Smooth muscle cell (in vitro differentiated cells): ENCODE data around the gene PPP1R27. TPM values are rescaled to one million over a fixed set of nuclear protein-coding genes. Genes with fewer than 3 reads are reported as not detected.

ENCODE experiments used
- DNase-seq: peaks from one replicate; lab custom pipeline; 2025; ENCODE audit not compliant: unreplicated experiment; lab: John Stamatoyannopoulos, UW
- H2AFZ ChIP-seq: fragments of 200-600 bp; sonication (generic); 2 replicates; pipeline ENCODE4 v1.6.0; 2016; ENCODE audit warnings: antibody characterized with exemption, low read depth, mild to moderate bottlenecking
- H3F3A ChIP-seq: fragments of 200-600 bp; sonication (generic); 2 replicates; pipeline ENCODE4 v1.6.0; 2017; ENCODE audit warnings: antibody characterized with exemption, low read depth
- H3K27ac ChIP-seq: fragments of 200-600 bp; sonication (generic); 2 replicates; pipeline ENCODE4 v1.5.1; 2016; ENCODE audit warnings: low read depth, mild to moderate bottlenecking
- H3K27me3 ChIP-seq: fragments of 200-600 bp; sonication (generic); 2 replicates; pipeline ENCODE4 v1.6.1; 2016; ENCODE audit warnings: low read depth, mild to moderate bottlenecking
- H3K36me3 ChIP-seq: fragments of 200-600 bp; sonication (generic); 2 replicates; pipeline ENCODE4 v1.5.1; 2016; ENCODE audit warnings: low read depth
- H3K4me1 ChIP-seq: fragments of 200-600 bp; sonication (generic); 2 replicates; pipeline ENCODE4 v1.5.1; 2016; ENCODE audit warnings: low read depth
- H3K4me2 ChIP-seq: fragments of 200-600 bp; sonication (generic); 2 replicates; pipeline ENCODE4 v1.6.0; 2016; ENCODE audit warnings: mild to moderate bottlenecking
- H3K4me3 ChIP-seq: fragments of 200-600 bp; sonication (generic); 2 replicates; pipeline ENCODE4 v1.5.1; 2016; ENCODE audit warnings: mild to moderate bottlenecking
- H3K79me2 ChIP-seq: fragments of 200-600 bp; sonication (generic); 2 replicates; pipeline ENCODE4 v1.6.0; 2016; ENCODE audit warnings: low read depth, mild to moderate bottlenecking
- H3K9ac ChIP-seq: fragments of 200-600 bp; sonication (generic); 2 replicates; pipeline ENCODE4 v1.6.0; 2016; ENCODE audit warnings: low read depth
- H3K9me3 ChIP-seq: fragments of 200-600 bp; sonication (generic); replicated peaks from 2 replicates; pipeline ENCODE4 v1.5.1; 2016; ENCODE audit warnings: low read depth
- H4K20me1 ChIP-seq: fragments of 200-600 bp; sonication (generic); 2 replicates; pipeline ENCODE4 v1.6.0; 2016; ENCODE audit warnings: low read depth
- WGBS: methylation state at CpG from one replicate; pipeline ENCODE4 v1.1.7; 2016; ENCODE audit warnings: low lambda C conversion rate; 5-methylcytosine and 5-hydroxymethylcytosine counted together
- polyA plus RNA-seq: library from polyadenylated mRNA; unstranded; fragments of >200 nt; fragmentation: Nextera tagmentation; extraction: Ambion mirVana; gene quantifications from 2 replicates; pipeline ENCODE4 v1.2.1, GENCODE V29; 2016
- total RNA-seq: library from RNA; depleted of rRNA; stranded (reverse); fragments of >200 nt; gene quantifications from 2 replicates; pipeline ENCODE4 v1.2.3, GENCODE V29; 2014
- TF ChIP-seq, protein P1 (sequence below): fragments of 200-600 bp; sonication (generic); IDR thresholded peaks from 2 replicates; pipeline ENCODE4 v1.5.1; 2017; ENCODE audit warnings: borderline replicate concordance, mild to moderate bottlenecking, antibody characterized with exemption; ENCODE audit not compliant: insufficient read depth, poor library complexity, severe bottlenecking

PPP1R27 gene
- total and polyA plus RNA-seq, 2 experiments from 2014 or later = 0.79 to 3.1 TPM

- no peak overlapping the region for H3K27ac ChIP-seq
- no peaks in the 10 kb centered on the region for H3K79me2 ChIP-seq
- no peak for DNase-seq
- H3F3A ChIP-seq = no peaks in the 10 kb centered on the region
- no peaks in the 10 kb centered on the region for H3K27me3 ChIP-seq
- H3K4me2 ChIP-seq = no peak overlapping the region
- H3K4me1 ChIP-seq = no peaks in the 10 kb centered on the region
- no peaks in the 10 kb centered on the region for H3K36me3 ChIP-seq
- H3K4me3 ChIP-seq = no peak overlapping the region
- TF ChIP-seq, protein P1, sequence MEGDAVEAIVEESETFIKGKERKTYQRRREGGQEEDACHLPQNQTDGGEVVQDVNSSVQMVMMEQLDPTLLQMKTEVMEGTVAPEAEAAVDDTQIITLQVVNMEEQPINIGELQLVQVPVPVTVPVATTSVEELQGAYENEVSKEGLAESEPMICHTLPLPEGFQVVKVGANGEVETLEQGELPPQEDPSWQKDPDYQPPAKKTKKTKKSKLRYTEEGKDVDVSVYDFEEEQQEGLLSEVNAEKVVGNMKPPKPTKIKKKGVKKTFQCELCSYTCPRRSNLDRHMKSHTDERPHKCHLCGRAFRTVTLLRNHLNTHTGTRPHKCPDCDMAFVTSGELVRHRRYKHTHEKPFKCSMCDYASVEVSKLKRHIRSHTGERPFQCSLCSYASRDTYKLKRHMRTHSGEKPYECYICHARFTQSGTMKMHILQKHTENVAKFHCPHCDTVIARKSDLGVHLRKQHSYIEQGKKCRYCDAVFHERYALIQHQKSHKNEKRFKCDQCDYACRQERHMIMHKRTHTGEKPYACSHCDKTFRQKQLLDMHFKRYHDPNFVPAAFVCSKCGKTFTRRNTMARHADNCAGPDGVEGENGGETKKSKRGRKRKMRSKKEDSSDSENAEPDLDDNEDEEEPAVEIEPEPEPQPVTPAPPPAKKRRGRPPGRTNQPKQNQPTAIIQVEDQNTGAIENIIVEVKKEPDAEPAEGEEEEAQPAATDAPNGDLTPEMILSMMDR = no peak
- H3K9ac ChIP-seq = no peak overlapping the region
- H3K9me3 ChIP-seq = no peaks in the 10 kb centered on the region
- no peak overlapping the region for H2AFZ ChIP-seq
- 78% methylated on average over 22 of the region's 24 CpGs for WGBS
- H4K20me1 ChIP-seq = no peaks in the 10 kb centered on the region
Measured at GRCh38 chr17:81814748-81815645, 19.9 kb downstream of the PPP1R27 start.

GRCh38 chr17:81813861-81814683, 20.8 kb downstream of the PPP1R27 start:
- Histone ChIP-seq H3K9ac (no peak overlapping the region), H3K4me2 (no peak overlapping the region), H3K27me3 (no peaks in the 10 kb centered on the region), H3K79me2 (no peaks in the 10 kb centered on the region), H2AFZ (no peak overlapping the region), H3K9me3 (no peaks in the 10 kb centered on the region), H3K4me3 (no peak overlapping the region), H3K4me1 (no peaks in the 10 kb centered on the region), H4K20me1 (no peaks in the 10 kb centered on the region), H3K27ac (no peak overlapping the region), H3K36me3 (no peaks in the 10 kb centered on the region), H3F3A (no peaks in the 10 kb centered on the region)
- DNase-seq = no peak
- 91% methylated on average over 39 of the region's 41 CpGs for WGBS
- TF ChIP-seq, protein P1 = no peak

GRCh38 chr17:81813371-81813684, 21.5 kb downstream of the PPP1R27 start:
- TF ChIP-seq, protein P1 = no peak
- 98% methylated on average over 15 of the region's 15 CpGs for WGBS
- H3K79me2 ChIP-seq = no peaks in the 10 kb centered on the region
- no peaks in the 10 kb centered on the region for H3K36me3 ChIP-seq
- no peaks in the 10 kb centered on the region for H3K4me1 ChIP-seq
- H3K9me3 ChIP-seq = no peaks in the 10 kb centered on the region
- H3K9ac ChIP-seq = no peak overlapping the region
- DNase-seq = no peak
- H4K20me1 ChIP-seq = no peaks in the 10 kb centered on the region
- H3K4me2 ChIP-seq = no peak overlapping the region
- no peaks in the 10 kb centered on the region for H3K27me3 ChIP-seq
- H3K4me3 ChIP-seq = no peak overlapping the region
- H2AFZ ChIP-seq = no peak overlapping the region
- H3K27ac ChIP-seq = no peak overlapping the region
- no peaks in the 10 kb centered on the region for H3F3A ChIP-seq
